ENCODE data around the gene BRMS1.

DNA sequence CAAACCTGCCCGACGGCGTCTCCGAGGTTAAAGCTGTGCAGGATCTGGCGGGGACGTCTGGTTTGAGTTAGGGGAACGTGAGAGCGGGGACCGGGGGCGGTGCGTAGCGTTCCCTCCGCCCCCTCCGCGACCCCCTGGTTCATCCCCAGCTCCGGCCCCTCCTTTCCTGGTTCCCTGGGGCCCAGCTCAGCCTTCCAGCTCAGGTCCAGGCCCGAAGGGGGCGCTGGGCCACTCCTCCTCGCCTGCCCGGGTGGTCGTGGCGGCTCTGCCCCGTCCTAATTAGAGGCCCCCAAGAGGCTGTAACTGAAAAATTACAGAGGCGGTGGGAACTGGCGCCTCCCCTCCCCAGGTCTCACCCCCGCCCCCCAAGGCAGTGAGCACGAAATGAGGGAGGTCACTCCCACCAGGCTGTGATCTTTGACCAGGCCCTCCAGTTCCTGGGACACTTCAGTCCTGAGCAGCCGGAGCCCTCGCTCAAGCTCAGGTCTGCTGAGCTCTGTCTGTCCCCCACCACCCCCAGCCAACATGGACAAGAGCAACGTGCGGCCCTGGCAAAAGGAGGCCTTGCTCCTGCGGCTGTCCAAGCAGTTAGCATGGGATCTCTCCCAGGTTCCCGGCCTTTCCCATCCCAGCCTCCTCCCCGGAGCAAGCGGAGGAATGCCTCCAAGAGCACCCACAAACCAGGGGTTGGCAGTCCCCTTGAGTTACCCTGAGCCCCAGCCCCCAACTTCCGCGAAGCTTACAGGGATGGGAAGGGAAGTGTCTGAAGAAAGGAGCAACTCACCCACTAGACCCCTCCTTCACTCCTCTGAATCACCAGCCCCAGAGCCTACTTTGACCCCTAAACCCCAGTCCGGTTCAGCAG, 31.4 kb downstream of the BRMS1 start:
- no peak for TF ChIP-seq EZH2 (IDR thresholded peaks at IDR 0.05; ENCODE audit: low read length, missing control alignments)
- TF ChIP-seq, protein P1, sequence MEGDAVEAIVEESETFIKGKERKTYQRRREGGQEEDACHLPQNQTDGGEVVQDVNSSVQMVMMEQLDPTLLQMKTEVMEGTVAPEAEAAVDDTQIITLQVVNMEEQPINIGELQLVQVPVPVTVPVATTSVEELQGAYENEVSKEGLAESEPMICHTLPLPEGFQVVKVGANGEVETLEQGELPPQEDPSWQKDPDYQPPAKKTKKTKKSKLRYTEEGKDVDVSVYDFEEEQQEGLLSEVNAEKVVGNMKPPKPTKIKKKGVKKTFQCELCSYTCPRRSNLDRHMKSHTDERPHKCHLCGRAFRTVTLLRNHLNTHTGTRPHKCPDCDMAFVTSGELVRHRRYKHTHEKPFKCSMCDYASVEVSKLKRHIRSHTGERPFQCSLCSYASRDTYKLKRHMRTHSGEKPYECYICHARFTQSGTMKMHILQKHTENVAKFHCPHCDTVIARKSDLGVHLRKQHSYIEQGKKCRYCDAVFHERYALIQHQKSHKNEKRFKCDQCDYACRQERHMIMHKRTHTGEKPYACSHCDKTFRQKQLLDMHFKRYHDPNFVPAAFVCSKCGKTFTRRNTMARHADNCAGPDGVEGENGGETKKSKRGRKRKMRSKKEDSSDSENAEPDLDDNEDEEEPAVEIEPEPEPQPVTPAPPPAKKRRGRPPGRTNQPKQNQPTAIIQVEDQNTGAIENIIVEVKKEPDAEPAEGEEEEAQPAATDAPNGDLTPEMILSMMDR (conservative IDR thresholded peaks at IDR 0.05 in 1 of 2, IDR thresholded peaks at IDR 0.05 in 1 of 2; ENCODE audit: low read depth in 1 of 2, low read length in 2 of 2): peak; percentile 36 to 39
